Lower lobe of right lung (tissue), 2 donors: ENCODE data around the gene SF3A1. TPM values are rescaled to one million over a fixed set of nuclear protein-coding genes. Genes with fewer than 3 reads are reported as not detected.
A peak's percentile ranks its signal among the peaks of the same experiment; 100 is the strongest.

Experiments
- ATAC-seq, 2 donors: fragments of 200-7000 bp; cut with Tn5 transposase; one replicate each; pipeline ENCODE4 v1.9.1; 2020 to 2022; ENCODE audit warnings: mild to moderate bottlenecking in 2 of 2, moderate library complexity in 2 of 2
- DNase-seq: peaks from one replicate; pipeline ENCODE4 v3.0.0-alpha.2; 2020
- H3K27ac ChIP-seq: fragments of 200-600 bp; one replicate; pipeline ENCODE4 v1.8.0; 2022
- H3K27me3 ChIP-seq: fragments of 200-600 bp; one replicate; pipeline ENCODE4 v1.8.0; 2022; ENCODE audit warnings: low read depth
- H3K36me3 ChIP-seq: fragments of 200-600 bp; one replicate; pipeline ENCODE4 v1.8.0; 2022; ENCODE audit warnings: mild to moderate bottlenecking
- H3K4me1 ChIP-seq: fragments of 200-600 bp; one replicate; pipeline ENCODE4 v1.8.0; 2022
- H3K4me3 ChIP-seq: fragments of 200-600 bp; one replicate; pipeline ENCODE4 v1.8.0; 2022; ENCODE audit warnings: mild to moderate bottlenecking
- H3K9me3 ChIP-seq: fragments of 200-600 bp; one replicate; pipeline ENCODE4 v1.8.0; 2022
- intact Hi-C: fragments of 100-400 bp; cut with DNase I; formaldehyde crosslinking; loops from one replicate; pipeline ENCODE4 v1.11.0; 2022
- total RNA-seq: library from RNA; stranded (reverse); fragmentation: NEBNext Ultra II Directional; extraction: Animal tissue kit (Norgen Biotek cat#: 25700); gene quantifications from one replicate; pipeline ENCODE4 v1.2.1, GENCODE V29; 2021
- TF ChIP-seq, protein P1 (sequence below): fragments of 200-600 bp; IDR thresholded peaks from one replicate; pipeline ENCODE4 v1.8.0; 2022; ENCODE audit warnings: antibody characterized with exemption, mild to moderate bottlenecking
- donor health status: DM: no; HTN: yes; CAD: no; lungs with severe emphysema.

SF3A1 gene
- total RNA-seq, 1 donor from 2014 or later, result 162 TPM

DNA sequence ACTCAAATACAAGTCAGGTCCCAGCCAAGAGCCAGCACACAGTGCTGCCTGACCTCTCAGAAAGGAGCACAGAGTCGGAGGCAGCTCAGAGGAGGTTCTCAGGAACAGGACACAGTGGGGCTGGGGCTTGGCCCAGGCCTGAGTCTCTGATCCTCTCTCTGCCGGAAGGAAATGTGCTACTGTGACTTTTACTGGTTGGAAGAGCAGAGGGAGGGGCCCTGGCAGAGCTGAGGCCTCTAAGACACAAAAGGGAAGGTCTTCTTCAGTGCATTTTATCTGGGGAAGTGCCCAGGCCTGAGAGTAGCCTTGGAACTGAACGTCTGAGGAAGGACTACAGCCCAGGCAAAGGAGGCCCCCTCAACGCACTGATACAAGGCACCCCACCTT is 51.2 kb downstream of the SF3A1 start:
- intact Hi-C loops, result no loop called here
- peak; percentile 48 to 65 for ATAC-seq
- DNase-seq, result no peak
- no peaks in the 10 kb centered on the region for H3K27me3 ChIP-seq
- no peaks in the 10 kb centered on the region for H3K9me3 ChIP-seq
- peak overlapping the region; percentile 91 for H3K27ac ChIP-seq
- peaks cover 100% of the 10 kb centered on the region for H3K4me1 ChIP-seq
- peaks cover 26% of the 10 kb centered on the region for H3K36me3 ChIP-seq
- peak overlapping the region; percentile 19 for H3K4me3 ChIP-seq
- TF ChIP-seq, protein P1, sequence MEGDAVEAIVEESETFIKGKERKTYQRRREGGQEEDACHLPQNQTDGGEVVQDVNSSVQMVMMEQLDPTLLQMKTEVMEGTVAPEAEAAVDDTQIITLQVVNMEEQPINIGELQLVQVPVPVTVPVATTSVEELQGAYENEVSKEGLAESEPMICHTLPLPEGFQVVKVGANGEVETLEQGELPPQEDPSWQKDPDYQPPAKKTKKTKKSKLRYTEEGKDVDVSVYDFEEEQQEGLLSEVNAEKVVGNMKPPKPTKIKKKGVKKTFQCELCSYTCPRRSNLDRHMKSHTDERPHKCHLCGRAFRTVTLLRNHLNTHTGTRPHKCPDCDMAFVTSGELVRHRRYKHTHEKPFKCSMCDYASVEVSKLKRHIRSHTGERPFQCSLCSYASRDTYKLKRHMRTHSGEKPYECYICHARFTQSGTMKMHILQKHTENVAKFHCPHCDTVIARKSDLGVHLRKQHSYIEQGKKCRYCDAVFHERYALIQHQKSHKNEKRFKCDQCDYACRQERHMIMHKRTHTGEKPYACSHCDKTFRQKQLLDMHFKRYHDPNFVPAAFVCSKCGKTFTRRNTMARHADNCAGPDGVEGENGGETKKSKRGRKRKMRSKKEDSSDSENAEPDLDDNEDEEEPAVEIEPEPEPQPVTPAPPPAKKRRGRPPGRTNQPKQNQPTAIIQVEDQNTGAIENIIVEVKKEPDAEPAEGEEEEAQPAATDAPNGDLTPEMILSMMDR, result no peak

DNA sequence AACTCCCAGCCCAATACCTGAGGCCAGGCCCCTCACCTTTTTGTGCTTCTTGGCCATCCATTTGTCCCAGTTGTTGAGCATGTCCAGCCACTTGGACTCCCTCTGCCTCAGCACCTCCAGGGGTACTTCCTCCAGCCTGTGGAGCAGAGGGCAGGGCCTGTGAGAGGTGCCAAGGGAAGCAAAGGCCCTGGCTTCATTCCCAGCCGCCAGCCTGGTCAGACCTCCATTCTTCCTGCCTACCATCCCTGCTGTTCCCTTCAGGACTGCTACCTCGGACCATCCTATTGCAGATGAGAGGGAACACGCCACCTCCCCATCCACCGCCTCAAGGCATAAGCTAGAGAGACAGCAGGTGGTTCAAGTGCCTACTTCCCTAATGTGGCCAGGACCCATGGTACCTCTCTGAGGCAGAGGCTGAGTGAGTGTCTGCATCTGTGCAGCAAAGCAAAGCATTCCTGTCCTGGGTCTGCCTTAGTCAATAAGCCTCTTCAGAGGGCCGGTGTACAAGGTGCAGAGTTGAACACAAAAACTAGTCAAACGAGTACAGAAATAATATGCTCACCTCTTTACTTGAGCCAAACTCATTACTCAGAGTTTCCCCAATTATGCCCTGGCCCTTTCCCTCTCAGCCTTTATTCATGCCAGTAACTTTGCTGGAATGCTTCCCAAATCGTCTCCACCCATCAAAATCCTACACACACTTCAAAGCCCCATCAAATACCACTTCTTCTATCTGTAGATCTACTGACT is 52.0 kb downstream of the SF3A1 start:
- Histone ChIP-seq H3K4me1 (peaks cover 99% of the 10 kb centered on the region), H3K9me3 (no peaks in the 10 kb centered on the region), H3K27ac (peak overlapping the region; percentile 91), H3K36me3 (peaks cover 35% of the 10 kb centered on the region), H3K4me3 (peak overlapping the region; percentile 19), H3K27me3 (no peaks in the 10 kb centered on the region)
- intact Hi-C loops, result no loop called here
- no peak for DNase-seq
- TF ChIP-seq, protein P1, result no peak
- ATAC-seq, result peak; percentile 78 to 80

DNA sequence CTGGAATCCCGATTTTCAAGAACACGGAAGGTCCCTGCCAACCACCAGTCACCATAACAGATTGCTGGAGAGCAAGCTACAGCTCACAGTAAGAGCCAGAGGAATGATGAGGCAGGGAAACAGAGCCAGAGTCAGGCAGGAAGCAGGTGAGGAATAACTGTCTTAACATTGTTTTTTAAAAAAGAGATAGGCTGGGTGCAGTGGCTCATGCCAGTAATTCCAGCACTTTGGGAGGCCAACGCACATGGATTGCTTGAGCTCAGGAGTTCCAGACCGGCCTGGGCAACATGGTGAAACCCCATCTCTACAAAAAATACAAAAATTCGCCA is 53.9 kb downstream of the SF3A1 start:
- intact Hi-C loops, result no loop called here
- ATAC-seq (no peak), DNase-seq (no peak)
- Histone ChIP-seq H3K9me3 (no peaks in the 10 kb centered on the region), H3K27me3 (no peaks in the 10 kb centered on the region), H3K4me3 (no peak overlapping the region), H3K4me1 (peaks cover 97% of the 10 kb centered on the region), H3K27ac (peak overlapping the region; percentile 91), H3K36me3 (peaks cover 54% of the 10 kb centered on the region)
- TF ChIP-seq, protein P1, result no peak

DNA sequence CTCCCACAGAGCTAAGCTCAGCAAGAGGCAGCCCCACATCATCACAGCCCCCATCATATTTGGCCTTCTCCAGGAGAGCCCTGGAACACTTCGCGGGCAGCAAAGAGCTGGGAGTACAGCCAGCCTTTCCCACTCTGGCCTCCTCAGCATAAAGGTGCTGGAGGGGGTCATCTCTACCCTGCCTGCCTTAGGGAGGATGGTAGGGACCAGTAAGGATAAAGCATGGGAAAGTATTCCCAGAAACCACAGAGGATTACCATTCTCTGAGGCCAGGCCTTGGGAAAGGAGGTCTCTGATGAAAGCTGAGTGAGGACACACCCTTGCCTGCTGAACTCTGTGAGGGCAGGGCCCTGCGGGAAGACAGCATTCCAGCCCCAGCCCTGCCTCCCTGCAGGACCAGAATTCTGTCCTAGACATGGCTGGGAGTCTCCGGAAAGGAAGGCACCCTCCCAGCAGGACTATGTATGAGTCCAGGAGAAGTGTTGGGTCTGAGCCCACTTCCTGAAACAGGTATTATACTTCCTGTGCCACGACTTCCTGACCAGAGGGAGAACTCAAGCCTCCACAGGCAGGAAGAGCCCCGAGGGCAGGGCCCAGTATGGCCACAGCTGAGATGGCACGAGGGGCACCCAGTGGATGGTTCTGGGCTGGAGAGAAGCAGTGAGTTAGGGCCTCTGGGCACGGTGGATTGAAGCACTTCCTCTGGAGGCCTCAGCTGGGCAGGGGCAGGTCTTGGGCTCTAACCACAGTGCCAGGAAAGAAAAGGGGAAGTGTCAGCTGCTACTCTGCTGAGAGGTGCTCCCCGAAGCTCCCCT is 54.5 kb downstream of the SF3A1 start:
- peaks cover 59% of the 10 kb centered on the region for H3K36me3 ChIP-seq
- H3K27ac ChIP-seq, result peak overlapping the region; percentile 91
- peaks cover 97% of the 10 kb centered on the region for H3K4me1 ChIP-seq
- peak overlapping the region; percentile 14 for H3K4me3 ChIP-seq
- no peaks in the 10 kb centered on the region for H3K27me3 ChIP-seq
- intact Hi-C loops, result no loop called here
- ATAC-seq (peak; percentile 18 to 57), DNase-seq (peak; percentile 79)
- TF ChIP-seq, protein P1, result no peak
- H3K9me3 ChIP-seq, result no peaks in the 10 kb centered on the region

DNA sequence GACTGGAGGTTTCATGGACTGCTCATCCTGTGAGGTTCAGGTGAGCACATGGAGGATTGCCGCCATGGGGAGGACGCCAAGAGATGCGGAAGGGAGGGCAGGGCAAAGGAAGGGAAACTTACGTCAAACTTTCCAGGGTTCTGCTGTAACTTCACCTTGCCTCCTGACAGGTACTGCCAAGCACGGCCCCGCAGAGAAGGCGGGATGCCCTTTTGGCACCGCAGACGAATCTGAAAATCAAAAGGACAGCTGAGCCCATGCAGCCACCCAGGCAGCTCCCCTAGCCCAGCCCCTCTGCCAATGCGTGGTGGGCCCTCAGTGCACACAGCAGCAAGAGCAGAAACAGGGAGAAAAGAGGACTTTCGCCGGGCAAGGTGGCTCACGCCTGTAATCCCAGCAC is 57.4 kb downstream of the SF3A1 start:
- H3K27me3 ChIP-seq, result no peaks in the 10 kb centered on the region
- no peak overlapping the region for H3K4me3 ChIP-seq
- DNase-seq (no peak), ATAC-seq (no peak)
- no peaks in the 10 kb centered on the region for H3K9me3 ChIP-seq
- peaks cover 84% of the 10 kb centered on the region for H3K36me3 ChIP-seq
- intact Hi-C loops, result no loop called here
- TF ChIP-seq, protein P1, result no peak
- H3K27ac ChIP-seq, result peak overlapping the region; percentile 67
- H3K4me1 ChIP-seq, result peaks cover 75% of the 10 kb centered on the region
